HG03108 (cell line): ENCODE results near the gene HCRTR1.

Source experiments
- ATAC-seq: cut with Tn5 transposase; IDR thresholded peaks from one replicate; pipeline ENCODE4 v1.9.1; 2021; ENCODE audit warnings: moderate library complexity; ENCODE audit not compliant: unreplicated experiment

The HCRTR1 gene

GRCh38 chr1:31648641-31649357 lies 31.3 kb downstream of the HCRTR1 start:
- no peak for ATAC-seq

- ATAC-seq = no peak
Measured at GRCh38 chr1:31650161-31651088, 32.9 kb downstream of the HCRTR1 start.

DNA sequence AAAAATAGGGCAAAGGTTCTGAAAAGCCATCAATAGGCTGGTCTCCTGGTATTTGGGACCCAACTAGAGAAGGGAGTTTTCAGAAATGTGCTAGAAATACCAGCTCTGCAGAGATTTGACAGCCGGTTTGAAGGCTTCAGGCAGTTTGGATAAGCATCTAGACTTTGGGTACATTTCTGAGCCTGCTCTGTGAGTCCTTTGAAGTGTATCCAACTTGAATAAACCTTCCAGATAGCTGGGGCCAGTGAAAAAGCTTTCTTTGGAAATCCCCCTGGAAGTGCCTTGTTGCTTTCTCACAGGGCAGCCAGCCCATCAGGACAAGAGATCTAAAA lies 33.6 kb downstream of the HCRTR1 start:
- no peak for ATAC-seq

DNA sequence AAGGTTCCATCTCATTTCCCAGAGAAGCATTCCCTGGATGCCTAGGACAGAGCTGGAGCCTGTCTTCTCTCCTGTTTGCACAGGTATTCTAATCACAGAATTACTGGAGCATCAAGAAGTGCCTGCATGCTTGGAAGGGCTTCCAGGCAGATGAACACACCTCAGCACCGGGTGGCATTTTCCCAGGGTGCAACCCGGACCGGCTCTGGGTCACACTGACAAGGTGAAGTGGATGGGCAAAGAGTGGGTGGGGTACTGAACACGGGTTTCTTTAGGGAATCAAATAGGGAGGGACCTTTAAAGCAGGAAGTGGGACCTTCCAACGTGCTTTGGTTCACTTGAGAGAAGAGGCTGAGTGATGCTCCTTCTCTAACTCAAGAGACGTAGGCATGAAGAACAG lies 34.3 kb downstream of the HCRTR1 start:
- no peak for ATAC-seq

DNA sequence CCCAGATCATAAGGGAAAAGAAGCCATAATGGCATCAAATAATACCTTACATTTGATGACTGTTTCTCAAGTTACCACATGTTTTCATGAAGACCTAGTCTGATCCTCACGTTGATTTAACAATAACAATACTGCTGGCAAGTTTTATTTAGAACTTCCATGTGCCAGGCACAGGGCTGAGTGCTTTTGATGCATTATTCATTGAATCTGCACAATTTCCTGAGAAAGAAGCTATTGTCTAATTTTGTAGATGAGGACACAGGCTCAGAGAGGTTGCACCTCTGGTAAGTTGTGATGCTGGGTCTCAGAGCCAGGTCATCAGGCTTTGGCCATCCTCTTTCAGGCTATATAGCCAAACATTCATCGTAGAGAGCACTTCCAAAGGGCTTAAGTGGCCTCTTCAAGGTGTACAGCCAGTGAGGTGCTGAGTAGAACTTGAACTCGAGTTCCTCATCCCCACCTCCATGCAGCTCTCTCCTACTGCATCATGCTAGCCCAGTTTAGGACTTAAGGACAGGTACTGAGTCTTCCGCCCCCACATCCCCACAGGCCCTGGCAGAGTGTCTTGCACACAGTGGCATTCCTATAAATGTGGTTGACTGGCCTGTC lies 35.5 kb downstream of the HCRTR1 start:
- no peak for ATAC-seq

DNA sequence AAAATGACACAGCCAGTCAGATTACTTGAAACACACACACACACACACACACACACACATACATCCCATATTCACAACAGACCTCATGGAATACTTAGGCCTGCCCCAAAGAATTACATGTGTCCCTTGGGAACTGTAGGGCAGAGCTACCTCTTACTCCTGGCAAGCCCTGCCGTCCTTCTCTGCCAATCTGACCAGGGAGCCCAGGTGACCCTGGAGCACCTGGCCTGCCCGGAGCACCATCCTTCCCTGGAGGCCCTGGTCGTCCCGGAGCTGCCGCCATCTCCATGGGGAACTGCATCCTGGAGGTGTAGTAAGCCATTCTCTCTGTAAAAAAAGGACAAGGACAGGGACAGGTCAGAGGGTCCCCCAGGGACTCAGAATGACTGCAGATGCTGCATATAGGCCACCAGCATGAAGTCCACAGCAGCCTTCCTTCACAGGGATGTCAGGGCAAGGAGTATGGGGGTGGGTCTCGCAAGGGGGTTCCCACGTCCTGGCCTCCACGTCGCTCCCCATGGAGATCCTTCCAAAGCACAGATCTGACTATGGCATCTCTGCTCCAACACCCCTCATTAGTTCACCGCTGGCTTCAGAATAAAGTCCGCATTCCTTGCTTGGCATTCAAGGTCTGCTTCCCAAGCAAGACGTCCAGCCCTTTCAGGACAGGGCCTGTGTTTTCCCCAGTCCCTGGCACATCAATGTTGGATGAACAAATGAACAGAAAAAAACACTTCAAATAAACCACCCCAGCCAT lies 36.4 kb downstream of the HCRTR1 start:
- ATAC-seq = no peak

DNA sequence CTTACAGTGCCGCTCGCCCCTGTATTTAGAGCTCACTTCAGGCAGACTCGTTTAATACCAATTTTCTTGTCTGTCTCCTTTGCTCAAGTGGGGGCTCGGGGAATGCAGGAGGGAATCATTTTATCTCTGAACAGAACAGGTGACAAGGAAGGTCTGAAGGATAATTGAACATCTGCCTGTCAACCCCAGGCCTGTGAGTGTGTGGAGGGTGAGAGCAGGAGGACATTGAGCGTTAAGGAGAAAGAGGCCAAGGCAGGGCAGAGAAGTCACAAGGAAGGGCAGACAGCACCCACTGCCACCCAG lies 36.9 kb downstream of the HCRTR1 start:
- ATAC-seq = no peak

GRCh38 chr1:31655104-31655503 lies 37.6 kb downstream of the HCRTR1 start:
- ATAC-seq = no peak

GRCh38 chr1:31655756-31656155 lies 38.3 kb downstream of the HCRTR1 start:
- ATAC-seq = no peak

- no peak for ATAC-seq
Measured at GRCh38 chr1:31657020-31657804, 39.7 kb downstream of the HCRTR1 start.

DNA sequence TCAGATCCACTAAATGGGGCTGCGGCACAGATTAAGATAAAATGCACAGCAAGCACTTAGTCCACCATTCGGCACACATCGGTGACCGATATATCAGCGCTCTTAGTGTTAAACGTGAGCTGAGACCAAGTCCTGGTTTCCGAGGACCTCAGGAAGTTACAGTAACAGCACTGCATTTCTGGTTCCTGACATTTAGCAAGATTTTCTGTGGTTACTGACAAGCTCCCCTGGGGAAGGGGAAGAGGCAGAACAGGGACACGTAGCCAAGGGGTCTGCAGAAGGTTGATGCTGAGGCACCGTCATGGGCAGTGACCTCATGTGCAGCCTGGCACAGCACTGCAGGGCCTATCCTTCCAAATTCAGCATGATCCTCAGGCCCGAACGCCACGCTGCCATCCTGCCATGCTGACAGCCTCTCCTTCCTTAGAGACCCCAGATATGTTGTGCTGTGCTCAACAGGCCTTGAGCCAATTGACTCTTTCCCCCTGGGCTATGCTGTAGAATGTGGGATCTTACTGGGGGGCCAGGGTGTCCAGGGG lies 40.6 kb downstream of the HCRTR1 start:
- no peak for ATAC-seq

DNA sequence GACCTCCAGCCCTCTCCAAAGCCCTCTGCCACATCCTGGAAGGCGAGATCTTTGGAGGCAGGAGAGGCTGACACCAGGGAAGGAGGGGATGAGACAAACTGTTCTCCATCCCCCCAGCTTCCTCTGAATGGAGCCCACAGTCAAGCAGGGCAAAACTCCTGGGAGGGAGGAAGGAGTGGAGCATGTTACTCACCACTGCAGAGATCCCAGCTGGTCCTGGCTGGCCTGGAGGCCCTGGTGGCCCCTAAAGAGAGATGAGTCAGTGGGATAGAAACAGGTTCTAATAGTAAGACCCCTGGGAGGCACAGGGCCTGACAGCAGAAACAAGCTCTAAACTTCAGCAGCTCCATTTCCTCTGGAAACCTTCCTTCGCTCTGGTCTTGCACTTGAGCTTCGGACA lies 41.2 kb downstream of the HCRTR1 start:
- ATAC-seq = no peak

- ATAC-seq = no peak
Measured at GRCh38 chr1:31659889-31660288, 42.4 kb downstream of the HCRTR1 start.

DNA sequence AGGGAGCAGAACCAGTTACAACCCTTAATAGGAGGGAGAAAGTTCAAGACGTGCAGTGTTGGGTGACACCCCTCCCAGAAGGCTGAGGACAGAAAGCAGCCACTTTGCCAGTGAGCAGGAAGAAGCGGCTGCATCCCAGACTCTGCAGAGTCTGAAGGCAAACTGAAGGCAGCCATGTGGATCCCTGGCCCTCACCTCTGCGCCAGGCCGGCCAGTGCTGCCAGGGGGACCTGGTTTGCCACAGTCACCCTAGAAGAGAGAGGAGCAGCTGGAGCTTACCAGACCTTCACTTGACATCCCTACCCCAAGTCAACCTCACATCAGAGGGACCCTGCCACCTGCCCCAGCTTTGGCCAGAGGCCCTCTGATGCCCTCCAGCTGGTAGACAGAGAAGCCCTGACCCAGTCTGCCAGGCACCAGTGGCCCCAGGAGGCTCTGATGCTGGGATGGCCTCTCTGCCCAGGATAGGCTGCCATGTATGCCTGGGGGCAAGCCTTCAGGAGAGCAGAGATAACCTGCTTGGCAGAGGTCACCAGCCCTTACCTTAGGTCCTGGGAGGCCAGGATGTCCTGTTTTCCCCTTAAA lies 43.5 kb downstream of the HCRTR1 start:
- ATAC-seq = no peak

GRCh38 chr1:31661856-31662255 lies 44.4 kb downstream of the HCRTR1 start:
- no peak for ATAC-seq

GRCh38 chr1:31662463-31662862 lies 45.0 kb downstream of the HCRTR1 start:
- ATAC-seq = no peak

- ATAC-seq = no peak
Measured at GRCh38 chr1:31663622-31664452, 46.3 kb downstream of the HCRTR1 start.

DNA sequence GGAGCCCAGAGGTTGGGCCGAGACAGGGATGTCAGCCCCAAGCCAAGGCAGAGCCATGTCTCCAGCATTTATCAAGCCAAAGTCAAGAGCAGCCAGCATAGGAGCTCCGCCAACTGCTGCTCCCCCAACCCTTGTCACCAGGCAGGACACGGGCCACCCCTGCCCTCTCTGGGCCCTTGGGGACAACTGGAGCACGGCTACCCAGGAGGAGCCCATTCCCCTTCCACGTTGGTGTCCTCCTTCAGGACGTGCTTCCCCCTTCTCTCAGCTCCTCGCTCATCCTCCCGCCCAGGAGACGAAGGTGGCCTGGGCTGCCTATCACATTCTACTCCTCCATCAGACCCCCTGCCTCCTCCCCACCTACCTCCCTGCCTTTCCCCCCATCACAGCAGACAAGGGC lies 47.0 kb downstream of the HCRTR1 start:
- ATAC-seq = no peak

DNA sequence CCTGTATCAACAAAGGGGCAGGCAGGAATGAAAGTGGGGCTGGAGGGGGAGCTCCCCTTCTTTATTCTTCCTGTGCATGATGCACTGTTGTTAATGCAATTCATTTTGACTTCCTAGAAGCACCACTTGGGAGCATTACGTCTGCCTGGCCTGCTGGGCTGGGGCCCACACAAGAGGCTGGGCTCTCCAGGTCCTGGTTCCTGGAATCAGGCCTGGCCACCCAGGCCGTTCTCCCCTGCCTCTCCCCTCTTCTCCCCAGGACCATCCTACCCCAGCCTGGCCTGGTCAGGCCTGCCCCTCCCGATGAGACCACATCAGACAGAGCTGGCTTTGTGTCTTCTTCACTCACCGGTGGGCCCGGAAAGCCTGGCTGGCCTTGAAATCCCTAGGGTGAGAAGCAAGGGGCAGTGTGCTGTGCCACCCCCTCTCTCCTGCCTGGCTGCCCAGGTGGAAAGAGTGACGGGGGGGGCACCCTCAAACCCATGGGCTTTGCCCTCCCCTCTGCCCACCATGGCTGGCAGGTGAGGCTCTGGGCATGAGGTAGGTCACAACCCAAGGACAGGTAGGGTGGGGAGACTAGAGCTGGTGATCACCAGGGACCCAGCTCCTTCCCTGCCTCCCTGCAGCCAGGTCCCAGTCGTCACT lies 47.9 kb downstream of the HCRTR1 start:
- ATAC-seq = no peak
